Measurements from ENCODE around the gene SMPX. TPM values are rescaled to one million over a fixed set of nuclear protein-coding genes. Genes with fewer than 3 reads are reported as not detected.

SMPX gene
- total RNA-seq, 2 experiments from 2014 or later, result not detected

GRCh38 chrX:21745756-21746155, 12.2 kb downstream of the SMPX start:
- peak; percentile 19 for DNase-seq (ENCODE audit: low spot score)

GRCh38 chrX:21744721-21745120, 13.2 kb downstream of the SMPX start:
- no peak for TF ChIP-seq EZH2phosphoT487 (IDR thresholded peaks at IDR 0.05; ENCODE audit: borderline replicate concordance, low read depth, low read length)
- no peak overlapping the region for H2AFZ ChIP-seq (ENCODE audit: low read length)
- no peaks in the 10 kb centered on the region for H3K79me2 ChIP-seq (ENCODE audit: insufficient read depth, low read depth, low read length)
- H4K20me1 ChIP-seq (ENCODE audit: insufficient read depth, low read length), result no peaks in the 10 kb centered on the region
- no peak overlapping the region for H3K4me2 ChIP-seq (ENCODE audit: low read length)
- H3K9me2 ChIP-seq (ENCODE audit: insufficient read depth, low read length), result no peaks in the 10 kb centered on the region
- no peak for DNase-seq (ENCODE audit: low spot score)
- CTCF ChIA-PET (ENCODE audit: unreplicated experiment), result no interaction called here
- no peak overlapping the region for H3K27ac ChIP-seq (ENCODE audit: low read depth, low read length, poor library complexity, severe bottlenecking)
- intact Hi-C loops (cut with micrococcal nuclease; ENCODE audit: unreplicated experiment), result loop anchor here (5.0 kb wide), 1 partner anchor 1217 kb away; no protein-coding TSS in a partner anchor
- H3K4me1 ChIP-seq (ENCODE audit: insufficient read depth, low read length, poor library complexity, severe bottlenecking), result no peaks in the 10 kb centered on the region
- H3K36me3 ChIP-seq (ENCODE audit: insufficient read depth, low read length), result no peaks in the 10 kb centered on the region
- POLR2A ChIA-PET, result no interaction called here
- BruUV-seq (replicated peaks), result no TSS peak
- no peak overlapping the region for H3K4me3 ChIP-seq (ENCODE audit: low read depth, low read length, poor library complexity, severe bottlenecking)
- no peaks in the 10 kb centered on the region for H3K9me3 ChIP-seq (ENCODE audit: low read length)

More at GRCh38 chrX:21745756-21746155, 12.2 kb downstream of the SMPX start:
- TF ChIP-seq EZH2phosphoT487 (IDR thresholded peaks at IDR 0.05; ENCODE audit: borderline replicate concordance, low read depth, low read length) (no peak), CTCF (conservative IDR thresholded peaks at IDR 0.05; ENCODE audit: low read length) (peak; percentile 78)
- no peaks in the 10 kb centered on the region for H3K79me2 ChIP-seq (ENCODE audit: insufficient read depth, low read depth, low read length)
- no TSS peak for BruUV-seq (replicated peaks)
- H3K4me3 ChIP-seq (ENCODE audit: low read depth, low read length, poor library complexity, severe bottlenecking), result no peak overlapping the region
- H3K9me2 ChIP-seq (ENCODE audit: insufficient read depth, low read length), result no peaks in the 10 kb centered on the region
- CTCF ChIA-PET (ENCODE audit: unreplicated experiment), result no interaction called here
- H3K4me1 ChIP-seq (ENCODE audit: insufficient read depth, low read length, poor library complexity, severe bottlenecking), result no peaks in the 10 kb centered on the region
- no peaks in the 10 kb centered on the region for H3K36me3 ChIP-seq (ENCODE audit: insufficient read depth, low read length)
- intact Hi-C loops (cut with micrococcal nuclease; ENCODE audit: unreplicated experiment), result loop anchor here (5.0 kb wide), 1 partner anchor 1218 kb away; no protein-coding TSS in a partner anchor
- no peak overlapping the region for H3K4me2 ChIP-seq (ENCODE audit: low read length)
- no peaks in the 10 kb centered on the region for H3K9me3 ChIP-seq (ENCODE audit: low read length)
- H3K27ac ChIP-seq (ENCODE audit: low read depth, low read length, poor library complexity, severe bottlenecking), result no peak overlapping the region
- no peak overlapping the region for H2AFZ ChIP-seq (ENCODE audit: low read length)
- POLR2A ChIA-PET, result no interaction called here
- no peaks in the 10 kb centered on the region for H4K20me1 ChIP-seq (ENCODE audit: insufficient read depth, low read length)

- no peaks in the 10 kb centered on the region for H3K4me1 ChIP-seq (ENCODE audit: insufficient read depth, low read length, poor library complexity, severe bottlenecking)
- intact Hi-C loops (cut with micrococcal nuclease; ENCODE audit: unreplicated experiment), result no loop called here
- ChIA-PET POLR2A (no interaction called here), CTCF (ENCODE audit: unreplicated experiment) (no interaction called here)
- H3K27ac ChIP-seq (ENCODE audit: low read depth, low read length, poor library complexity, severe bottlenecking), result no peak overlapping the region
- no peaks in the 10 kb centered on the region for H4K20me1 ChIP-seq (ENCODE audit: insufficient read depth, low read length)
- H3K9me2 ChIP-seq (ENCODE audit: insufficient read depth, low read length), result no peaks in the 10 kb centered on the region
- TF ChIP-seq CTCF (conservative IDR thresholded peaks at IDR 0.05; ENCODE audit: low read length) (no peak), EZH2phosphoT487 (IDR thresholded peaks at IDR 0.05; ENCODE audit: borderline replicate concordance, low read depth, low read length) (no peak)
- no peak for DNase-seq (ENCODE audit: low spot score)
- BruUV-seq (replicated peaks), result no TSS peak
- H3K9me3 ChIP-seq (ENCODE audit: low read length), result no peaks in the 10 kb centered on the region
- no peak overlapping the region for H2AFZ ChIP-seq (ENCODE audit: low read length)
- H3K4me3 ChIP-seq (ENCODE audit: low read depth, low read length, poor library complexity, severe bottlenecking), result no peak overlapping the region
- no peaks in the 10 kb centered on the region for H3K36me3 ChIP-seq (ENCODE audit: insufficient read depth, low read length)
- H3K79me2 ChIP-seq (ENCODE audit: insufficient read depth, low read depth, low read length), result no peaks in the 10 kb centered on the region
- H3K4me2 ChIP-seq (ENCODE audit: low read length), result no peak overlapping the region
Measured at GRCh38 chrX:21744060-21744459, 13.9 kb downstream of the SMPX start.
